Stimulated activated CD8-positive, alpha-beta memory T cell treated with anti-CD3 and anti-CD28 coated beads, Interleukin-15, amount 100 ng/mL, for 48 hours (primary cell): Measurements from ENCODE around the gene CRMP1.
"Not testable (repeated sequence)": the region's sequence is repeated elsewhere in the genome, so short reads cannot be mapped to it uniquely, and the experiment has no call there.

Experiments
- DNase-seq, 2 donors: peaks; one replicate each; pipeline ENCODE4 v3.0.0-alpha.2; 2020; ENCODE audit warnings: low read depth in 2 of 2

The CRMP1 gene

GRCh38 chr4:5823542-5824211 is 69.2 kb downstream of the CRMP1 start:
- no peak for DNase-seq

GRCh38 chr4:5822619-5823018 is 70.3 kb downstream of the CRMP1 start:
- no peak for DNase-seq

DNA sequence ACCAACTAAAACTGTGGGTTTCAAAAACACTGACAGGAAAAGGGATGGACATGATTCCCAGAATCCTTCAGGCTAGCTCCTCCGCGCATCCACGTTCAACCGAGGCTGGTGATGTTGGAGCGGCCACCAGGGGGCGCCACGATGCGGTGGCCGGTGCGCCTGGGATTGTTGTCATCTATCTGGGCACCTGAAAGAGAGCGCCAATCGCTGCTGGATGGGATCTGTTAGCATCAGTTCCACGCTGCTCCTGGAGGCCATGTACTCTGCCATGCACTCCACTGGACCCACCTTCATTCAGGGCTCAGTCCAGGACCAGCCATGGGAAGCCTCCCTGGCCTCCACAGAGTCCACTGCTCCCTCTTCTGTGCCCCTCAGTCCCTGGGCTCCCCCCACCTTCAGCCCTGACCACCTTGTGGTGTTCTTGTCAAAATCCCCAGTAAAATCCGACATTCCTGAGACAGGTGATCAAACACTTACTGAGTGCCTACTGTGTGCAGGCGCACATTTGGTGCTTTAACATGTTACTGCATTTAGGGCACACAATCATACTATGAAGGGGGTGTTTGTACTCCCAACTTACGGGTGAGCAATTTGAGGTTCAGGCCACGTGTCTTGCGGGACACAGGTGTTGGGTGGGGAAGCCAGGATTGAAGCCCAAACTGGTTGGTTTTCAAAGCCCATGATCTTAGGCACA is 71.1 kb downstream of the CRMP1 start:
- DNase-seq: no peak

- DNase-seq: no peak
These were observed 76.0 kb downstream of the CRMP1 start for GRCh38 chr4:5816851-5817375.

DNA sequence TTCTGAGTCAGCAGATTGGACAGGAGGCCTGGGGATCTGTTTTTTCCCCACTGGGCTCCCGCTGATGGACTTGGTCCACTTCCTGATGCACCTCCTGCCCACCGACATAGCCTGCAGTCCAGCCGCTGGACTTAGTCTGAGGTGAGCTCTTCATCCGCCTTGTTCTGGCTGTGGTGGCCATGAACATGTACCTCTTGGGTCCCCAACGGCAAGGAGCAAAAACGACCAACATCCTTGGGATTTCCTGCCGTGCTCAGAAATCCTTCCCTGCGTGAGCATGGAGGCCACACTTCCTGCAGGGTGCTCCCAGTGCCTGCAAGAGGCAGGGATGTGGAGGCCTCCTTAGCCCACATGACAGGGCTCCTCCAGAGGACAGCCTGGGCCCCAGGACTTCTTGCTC is 76.8 kb downstream of the CRMP1 start:
- DNase-seq: no peak

DNA sequence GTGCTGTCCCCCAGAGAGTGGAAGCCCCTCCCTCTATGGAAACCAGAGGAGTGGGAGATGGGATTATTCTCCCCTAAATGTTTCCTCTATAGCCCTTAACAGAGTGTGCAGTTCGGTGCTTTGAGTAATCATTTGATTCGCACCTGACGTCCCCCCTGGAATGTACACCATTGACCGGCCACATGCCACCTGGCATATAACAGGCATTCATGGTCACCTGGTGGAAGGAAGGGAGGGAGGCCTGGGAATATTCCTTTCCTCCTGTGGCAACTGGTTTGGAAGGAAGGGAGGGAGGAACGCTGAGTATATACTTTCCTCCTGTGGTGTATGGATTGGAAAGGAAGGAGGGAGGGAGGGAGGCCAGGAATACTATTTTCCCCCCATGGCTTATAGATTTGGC is 77.2 kb downstream of the CRMP1 start:
- DNase-seq: no peak

GRCh38 chr4:5814421-5814820 is 78.5 kb downstream of the CRMP1 start:
- no peak for DNase-seq

DNA sequence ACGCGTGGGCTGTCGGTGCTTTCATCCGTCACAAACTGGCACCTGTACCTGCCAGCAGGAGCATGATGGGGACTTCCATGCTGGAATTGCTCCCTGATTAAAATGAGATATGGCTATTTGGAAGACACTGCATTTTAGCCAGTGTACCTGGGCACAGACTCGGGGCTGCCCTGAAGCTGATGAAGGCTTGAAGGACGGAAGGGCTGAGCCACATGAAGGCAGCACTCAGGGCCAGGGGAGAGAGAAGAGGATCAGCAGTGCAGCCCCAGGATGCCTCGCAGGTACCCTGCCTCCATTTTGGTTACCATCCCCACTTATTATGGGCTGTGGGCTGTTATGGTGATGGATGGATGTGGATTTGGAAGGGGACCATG is 79.0 kb downstream of the CRMP1 start:
- DNase-seq: no peak

GRCh38 chr4:5812506-5813229 is 80.2 kb downstream of the CRMP1 start:
- DNase-seq: no peak

DNA sequence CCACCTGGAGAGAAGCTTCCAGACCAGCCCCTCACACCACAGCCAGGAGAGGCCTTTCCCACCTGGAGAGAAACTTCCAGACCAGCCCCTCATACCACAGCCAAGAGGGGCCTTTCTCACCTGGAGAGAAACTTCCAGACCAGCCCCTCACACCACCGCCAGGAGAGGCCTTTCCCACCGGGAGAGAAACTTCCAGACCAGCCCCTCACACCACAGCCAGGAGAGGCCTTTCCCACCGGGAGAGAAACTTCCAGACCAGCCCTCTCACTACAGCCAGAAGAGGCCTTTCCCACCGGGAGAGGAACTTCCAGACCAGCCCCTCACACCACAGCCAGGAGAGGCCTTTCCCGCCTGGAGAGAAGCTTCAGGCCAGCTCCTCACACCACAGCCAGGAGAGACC is 80.8 kb downstream of the CRMP1 start:
- DNase-seq: not testable (repeated sequence)

- DNase-seq: no peak
These were observed 82.0 kb downstream of the CRMP1 start for GRCh38 chr4:5810770-5811430.

DNA sequence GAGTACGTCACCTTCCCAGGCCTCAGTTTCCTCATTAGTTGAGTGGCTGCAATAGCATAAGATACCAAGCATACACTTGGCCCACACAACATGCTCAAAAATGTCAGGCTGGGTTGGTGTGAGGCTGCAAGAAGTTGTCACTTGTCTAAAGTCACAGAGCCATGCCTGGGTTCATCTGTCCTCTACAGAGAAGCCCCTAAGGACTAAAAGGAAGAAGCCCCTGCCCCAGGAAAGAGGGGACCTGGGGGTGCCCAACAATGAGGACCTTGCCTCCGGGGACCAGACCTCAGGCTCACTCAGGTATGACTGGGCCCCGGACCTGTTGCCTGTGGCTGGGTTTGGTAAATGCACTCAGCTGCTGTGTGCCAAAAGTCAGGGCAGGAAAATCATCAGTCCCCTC is 82.7 kb downstream of the CRMP1 start:
- no peak for DNase-seq

DNA sequence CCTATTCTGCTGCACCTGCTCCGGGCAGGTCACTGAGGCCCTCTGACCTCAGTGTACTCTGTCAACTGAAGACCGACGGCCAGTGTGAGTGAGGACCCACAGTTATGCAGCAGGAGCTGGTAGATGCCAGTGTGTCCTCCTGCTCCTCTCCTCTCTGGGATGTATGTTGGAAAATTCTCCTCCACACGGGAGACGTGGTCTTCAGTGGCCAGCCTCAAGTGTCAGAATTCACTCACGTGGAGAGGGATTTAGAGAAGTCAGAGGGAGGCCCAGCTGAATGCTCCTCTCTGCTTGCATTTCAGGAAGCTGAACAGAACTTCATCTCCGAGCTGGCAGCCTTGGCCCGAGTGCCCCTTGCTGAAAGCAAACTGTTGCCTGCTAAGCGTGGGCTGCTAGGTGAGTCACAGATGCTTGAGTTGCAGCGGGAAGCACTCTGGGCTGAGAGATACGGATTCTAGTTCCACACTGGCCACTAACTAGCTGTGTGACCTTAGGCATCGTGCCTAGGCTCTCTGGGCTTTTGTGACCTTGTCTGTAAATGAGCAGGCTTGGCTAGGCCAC is 83.6 kb downstream of the CRMP1 start:
- DNase-seq: no peak

GRCh38 chr4:5808081-5808741 is 84.7 kb downstream of the CRMP1 start:
- no peak for DNase-seq

DNA sequence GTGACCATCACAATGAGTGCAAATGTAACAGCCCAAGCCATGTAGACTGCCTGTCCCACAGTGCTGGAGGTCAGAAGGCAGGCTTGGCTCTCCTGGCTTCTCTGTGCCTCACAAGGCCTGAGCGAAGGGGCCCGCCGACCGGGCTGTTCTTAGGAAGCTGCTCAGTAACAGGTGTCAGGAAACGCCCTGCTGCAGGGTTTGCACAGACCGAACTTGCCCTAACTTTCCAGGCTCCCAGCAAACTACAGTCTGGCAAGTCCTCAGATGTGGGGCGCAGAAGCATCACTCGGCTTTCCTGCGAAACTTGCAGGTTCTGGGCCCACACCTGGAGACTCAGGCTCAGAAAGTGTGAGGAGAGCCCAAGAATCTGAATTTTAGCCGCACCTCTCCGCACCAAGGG is 87.6 kb downstream of the CRMP1 start:
- DNase-seq: no peak

DNA sequence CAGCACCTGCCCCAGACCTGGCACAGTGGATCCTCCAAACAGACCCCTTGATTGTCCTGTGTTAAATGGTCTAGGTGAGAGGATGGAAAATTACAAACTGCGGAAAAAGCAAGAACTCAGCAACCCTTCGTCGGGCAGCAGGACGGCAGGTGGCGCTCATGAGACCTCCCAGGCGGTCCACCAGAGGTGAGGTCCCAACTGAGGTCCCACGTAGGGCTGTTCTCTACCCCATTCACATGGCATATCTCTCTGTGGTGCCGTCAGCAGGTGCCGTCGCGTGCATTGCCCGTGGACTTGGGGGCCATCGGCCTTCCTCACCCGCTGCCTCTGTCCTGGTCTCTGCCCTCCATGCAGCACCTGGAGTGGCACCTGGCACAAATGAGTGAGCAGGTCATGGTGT is 88.2 kb downstream of the CRMP1 start:
- no peak for DNase-seq

DNA sequence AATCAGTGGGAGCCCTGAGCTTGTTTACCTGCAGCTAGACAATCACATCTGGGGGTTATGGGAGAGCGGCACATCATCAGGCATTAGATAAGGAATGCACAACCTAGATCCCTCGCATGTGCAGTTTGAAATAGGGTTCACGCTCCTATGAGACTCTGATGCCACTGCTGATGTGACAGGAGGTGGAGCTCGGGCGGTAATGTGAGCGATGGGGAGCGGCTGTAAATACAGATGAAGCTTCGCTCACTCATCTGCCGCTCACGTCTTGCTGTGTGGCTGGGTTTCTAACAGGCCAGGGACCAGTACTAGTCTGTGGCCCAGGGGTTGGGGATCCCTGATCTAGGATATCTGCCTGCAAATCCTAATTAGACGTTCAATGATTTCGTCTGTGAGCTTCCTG is 90.3 kb downstream of the CRMP1 start:
- DNase-seq: no peak

GRCh38 chr4:5801696-5802095 is 91.2 kb downstream of the CRMP1 start:
- no peak for DNase-seq

- DNase-seq: no peak
These were observed 92.4 kb downstream of the CRMP1 start for GRCh38 chr4:5800496-5800895.

DNA sequence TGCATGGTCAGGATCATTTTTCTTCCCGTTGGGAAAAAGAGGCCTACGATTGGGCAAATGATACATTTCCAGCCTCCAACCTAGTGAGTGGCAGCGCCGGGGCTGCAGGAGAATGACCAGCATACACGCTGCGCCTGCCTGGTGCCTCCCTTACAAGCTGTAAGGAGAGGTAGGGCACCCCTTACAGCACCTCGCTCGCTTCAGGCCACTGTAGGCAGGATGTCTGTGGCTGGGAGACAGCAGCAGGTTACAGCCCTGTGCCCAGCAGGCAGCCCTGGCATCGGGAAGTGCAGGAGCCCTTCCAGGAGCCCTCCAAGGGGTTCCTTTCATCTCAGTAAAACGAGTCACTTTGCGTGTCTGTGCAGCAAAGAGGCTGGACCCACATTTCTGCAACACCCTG is 93.5 kb downstream of the CRMP1 start:
- DNase-seq: no peak

GRCh38 chr4:5798946-5799345 is 93.9 kb downstream of the CRMP1 start:
- no peak for DNase-seq
